T-helper 9 cell (primary cell): Measurements from ENCODE around the gene ZNF236.
A peak's percentile ranks its signal among the peaks of the same experiment; 100 is the strongest.

Experiments used
- DNase-seq: peaks from one replicate; pipeline ENCODE4 v3.0.0-alpha.2; 2020

The ZNF236 gene

DNA sequence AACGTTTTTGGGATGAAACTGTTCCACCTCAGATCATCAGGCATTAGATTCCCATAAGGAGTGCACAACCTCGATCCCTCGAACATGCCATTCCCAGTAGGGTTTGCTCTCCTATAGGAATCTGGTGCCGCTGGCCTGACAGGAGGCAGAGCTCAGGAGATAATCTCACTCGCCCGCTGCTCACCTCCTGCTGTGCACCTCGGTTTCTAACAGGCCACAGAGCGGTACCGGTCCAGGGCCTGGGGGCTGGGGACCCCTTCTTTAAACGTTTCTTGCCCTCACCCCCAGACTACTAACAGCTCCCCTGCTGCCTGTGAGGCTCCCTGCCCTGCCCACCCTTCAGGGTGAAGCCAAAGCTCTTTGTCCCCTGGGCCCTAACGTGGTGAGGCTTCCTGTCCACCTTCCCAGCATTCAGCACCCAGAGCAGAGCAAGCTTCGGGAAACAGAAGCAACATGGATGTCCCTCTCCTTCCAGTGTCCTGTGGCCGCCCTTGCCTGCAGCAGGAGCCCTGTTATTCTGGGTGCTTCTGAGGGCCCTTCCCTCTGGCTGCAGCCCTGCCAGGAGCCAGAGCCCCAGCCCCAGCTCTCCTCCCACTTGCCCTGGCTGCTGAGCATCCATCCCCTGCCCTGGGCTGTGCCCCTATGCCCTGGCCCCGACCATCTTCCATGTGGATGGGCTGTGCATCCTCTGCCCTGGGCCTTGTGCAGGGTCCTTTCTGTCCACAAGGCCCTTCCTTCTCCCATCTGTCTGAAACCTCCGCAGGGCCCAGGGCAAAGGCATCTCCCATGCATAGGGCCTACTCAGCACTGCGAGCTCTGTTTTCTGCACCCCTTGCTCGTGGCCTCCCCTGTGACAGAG, 170.1 kb downstream of the ZNF236 start:
- DNase-seq: no peak

DNA sequence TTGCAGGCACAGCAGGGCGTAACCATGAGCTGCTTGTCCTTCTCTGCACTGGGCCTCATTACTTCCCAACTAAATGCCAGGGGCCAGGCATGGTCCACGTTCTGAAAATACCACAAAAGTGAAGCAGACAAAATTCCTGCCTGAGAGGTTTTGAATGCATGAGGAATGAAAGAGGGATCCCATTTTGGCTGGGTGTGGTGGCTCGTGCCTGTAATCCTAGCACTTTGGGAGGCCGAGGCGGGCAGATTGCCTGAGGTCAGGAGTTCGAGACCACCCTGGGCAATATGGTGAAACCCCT, 170.7 kb downstream of the ZNF236 start:
- DNase-seq: no peak

DNA sequence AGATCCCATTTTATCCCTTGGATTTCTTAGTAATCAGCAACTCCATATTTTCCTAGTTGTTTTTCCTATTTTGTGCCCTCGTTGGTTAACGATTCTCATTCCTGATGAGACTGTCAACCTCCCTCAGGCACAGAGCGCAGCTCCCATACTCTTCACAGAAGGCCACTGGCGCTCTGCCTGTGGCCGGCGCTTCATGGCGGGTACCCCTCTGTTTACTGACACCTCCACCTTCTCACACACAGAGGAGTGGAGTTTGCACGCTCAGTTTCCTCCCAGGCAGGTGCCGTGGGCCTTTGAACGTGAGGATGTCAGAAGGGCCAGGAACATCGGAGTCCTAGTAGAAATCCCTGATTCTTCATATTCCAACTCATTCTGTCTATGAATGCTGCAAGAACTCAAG, 171.2 kb downstream of the ZNF236 start:
- DNase-seq: no peak

DNA sequence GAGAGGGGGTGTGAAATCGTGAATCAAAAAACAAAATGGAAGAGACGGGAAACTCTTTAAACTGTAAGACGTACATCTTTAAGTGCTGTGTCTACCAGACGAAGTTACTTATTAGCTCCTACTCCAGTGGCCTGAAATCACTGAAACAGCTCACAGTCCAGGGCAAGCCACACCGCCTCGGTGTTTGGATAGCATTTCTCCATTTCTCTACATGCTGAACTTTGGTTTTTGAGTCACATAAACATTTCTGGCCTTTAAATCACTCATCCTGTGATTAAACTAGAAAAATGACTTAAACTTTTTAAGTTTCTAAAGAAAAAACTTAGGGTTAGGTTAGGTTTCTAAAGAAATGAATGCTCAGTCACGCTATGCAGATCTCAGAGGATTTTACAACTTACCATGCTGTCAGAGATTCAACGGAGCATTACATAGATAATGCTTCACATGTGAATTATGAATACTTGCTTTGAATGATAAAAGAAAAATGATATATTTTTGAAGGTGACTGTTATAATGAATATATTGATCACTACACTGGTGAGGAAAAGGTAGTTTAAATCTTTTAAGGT, 171.8 kb downstream of the ZNF236 start:
- DNase-seq: no peak

DNA sequence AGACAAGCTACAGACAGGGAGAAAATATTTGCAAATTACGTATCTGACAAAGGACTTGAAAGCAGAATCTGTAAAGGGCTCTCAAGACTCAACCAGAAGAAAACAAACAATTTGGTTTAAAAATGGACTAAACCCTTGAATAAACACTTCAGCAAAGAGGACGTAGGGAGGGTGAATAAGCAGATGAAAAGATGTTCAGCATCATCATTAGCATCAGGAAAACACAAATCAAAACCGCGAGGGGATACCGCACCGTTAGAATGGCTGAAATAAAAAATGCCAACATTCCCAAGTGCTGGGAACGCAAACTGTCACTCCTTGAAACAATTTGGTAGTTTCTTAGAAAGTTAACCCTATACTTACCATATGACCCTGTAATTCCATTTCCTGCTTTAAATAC, 173.5 kb downstream of the ZNF236 start:
- no peak for DNase-seq

DNA sequence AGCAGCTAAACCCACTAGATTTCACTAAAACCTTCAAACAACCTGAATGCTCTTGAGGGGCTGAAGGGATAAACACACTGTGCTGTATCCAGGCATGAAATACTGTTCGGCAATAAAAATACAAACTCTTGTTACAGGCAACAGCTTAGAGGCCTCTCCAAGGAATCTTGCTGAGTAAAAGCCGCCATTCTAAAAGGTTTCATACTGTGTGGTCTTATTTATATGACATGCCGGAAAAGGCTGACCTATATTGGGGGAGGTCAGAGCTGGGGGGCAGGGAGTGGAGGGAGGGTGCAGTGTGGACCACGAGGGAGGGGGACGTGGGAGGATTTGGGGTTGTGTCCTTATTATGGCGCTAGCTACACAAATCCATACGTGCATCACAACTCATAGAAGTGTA, 174.1 kb downstream of the ZNF236 start:
- DNase-seq: no peak

DNA sequence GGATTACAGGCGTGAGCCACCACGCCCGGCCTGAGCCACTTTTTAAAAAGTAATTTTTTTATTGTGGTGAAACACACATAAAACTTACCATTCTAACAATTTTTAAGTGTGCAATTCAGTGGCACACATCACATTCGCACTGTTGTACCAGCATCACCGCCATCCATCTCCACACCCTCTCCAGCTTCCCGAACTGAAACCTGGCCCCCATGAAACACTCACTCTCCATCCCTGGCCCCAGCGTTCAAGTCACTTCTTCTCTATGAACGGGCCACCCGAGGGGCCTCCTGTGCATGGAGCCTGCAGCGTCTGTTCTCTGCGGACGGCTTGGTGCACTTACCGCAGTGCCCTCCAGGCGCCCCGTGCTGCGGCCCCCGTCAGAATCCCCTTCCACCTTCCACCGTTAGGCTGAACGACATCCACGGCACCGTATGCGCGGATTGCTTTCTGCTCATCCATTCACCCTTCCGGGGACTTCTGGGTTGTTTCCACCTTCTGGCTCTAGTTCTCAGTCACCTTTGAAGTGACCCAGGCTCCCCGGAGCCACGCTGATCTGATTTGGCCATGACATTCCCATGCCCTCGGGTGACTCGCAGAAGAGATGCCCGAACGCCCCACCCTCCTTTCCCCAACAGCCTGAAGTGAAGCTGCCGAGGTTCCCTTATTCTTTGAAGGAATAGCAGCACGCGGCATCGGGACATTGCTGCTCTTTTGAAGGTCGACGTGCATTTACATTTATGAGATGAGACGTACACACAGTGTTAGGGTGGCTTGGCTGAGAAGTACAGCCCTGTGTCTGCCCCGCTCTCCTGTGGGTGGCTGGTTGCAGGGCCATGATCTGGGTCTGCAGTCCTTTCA, 175.8 kb downstream of the ZNF236 start:
- DNase-seq: no peak

DNA sequence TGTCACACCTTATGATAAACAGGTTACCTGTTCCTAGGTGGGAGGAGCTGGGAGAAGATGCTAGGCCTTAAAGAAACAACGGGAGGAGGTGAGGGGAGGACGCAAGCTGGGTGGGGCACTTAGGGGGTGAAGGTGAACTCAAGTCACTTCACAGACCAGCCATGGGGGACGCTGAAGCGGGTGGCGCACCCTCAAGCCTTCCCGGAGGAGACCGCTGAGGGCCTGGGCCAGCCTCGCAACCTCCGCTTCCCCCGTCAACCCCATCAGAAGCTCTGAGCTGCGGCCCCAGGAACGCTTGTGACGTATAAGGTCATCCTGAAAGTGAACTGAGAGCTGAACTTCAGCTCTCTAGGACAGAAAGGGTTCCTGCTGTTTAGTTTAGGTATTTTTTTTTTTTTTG, 176.7 kb downstream of the ZNF236 start:
- no peak for DNase-seq

DNA sequence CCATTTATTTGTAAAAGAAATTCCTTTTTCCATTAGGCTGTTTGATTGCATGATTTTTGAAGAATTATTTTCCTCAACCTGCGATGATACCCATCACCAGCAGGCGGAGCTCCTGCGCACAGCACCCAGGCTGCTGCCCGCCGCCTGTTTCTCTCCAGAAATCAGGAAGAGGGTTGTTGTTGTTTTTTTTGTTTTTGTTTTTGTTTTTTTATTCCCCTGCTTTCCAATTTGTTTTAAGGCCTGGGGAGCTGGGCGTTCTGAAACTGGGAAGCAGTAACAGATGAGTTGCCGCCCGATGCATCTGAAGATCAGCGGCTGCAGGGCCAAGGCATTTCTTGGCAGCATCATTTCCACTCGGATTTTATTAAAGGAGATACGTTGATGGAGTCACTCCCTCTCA, 178.2 kb downstream of the ZNF236 start:
- peak; percentile 54 for DNase-seq

DNA sequence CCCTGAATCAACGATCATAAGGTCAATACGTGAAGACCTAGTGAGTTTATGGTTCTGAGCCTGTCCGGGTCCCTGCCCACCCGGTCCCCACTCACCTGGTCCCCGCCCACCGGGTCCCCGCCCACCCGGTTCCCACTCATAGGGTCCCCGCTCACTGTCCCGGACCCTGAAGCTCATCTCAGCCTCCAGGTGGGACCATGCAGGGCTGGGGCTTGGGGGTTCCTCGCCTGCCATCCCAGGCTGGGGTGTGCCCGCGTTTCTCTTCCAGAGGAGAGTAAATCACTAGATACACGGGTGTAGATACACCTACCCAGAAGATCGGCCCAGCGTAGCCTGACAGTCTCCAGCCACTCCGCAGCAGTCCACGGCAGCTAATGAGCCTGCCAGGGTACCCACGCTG, 178.7 kb downstream of the ZNF236 start:
- no peak for DNase-seq

DNA sequence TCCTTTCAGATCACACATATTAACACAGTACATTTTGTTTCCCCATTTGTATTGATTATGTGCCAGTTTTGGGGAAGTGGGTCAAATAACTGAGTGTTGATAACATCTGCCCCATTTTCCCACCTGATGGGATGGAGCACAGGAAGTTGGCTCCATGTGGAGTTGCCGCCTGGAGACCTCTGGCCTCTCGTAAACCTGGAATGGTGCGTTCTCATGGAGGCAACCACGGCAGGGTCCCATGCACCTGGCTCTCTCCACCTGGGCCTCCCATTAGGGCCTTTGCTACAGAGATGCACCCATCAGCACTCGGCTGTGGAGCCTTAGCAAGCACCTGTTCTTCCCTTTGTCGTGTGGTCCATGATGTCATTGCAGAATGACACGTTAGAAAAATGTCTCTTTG, 179.6 kb downstream of the ZNF236 start:
- DNase-seq: no peak

DNA sequence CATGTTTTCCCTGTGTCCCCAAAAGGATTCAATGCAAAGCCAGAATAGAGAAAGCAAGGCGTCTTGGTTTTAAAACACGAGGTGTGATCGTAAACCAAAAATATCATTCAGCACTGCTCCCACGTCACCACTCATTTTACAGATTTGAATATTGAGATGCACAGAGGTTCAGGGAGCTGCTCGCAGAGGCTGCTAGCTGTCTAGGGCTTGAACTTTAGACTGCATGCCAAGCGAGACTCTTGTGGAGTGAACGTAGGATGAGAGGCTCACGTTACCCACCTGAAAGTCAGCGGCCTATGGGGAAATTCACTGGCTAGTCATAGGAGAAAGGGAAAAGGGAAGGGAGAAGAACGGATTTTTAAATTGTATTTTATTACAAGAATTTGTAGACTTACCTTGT, 180.1 kb downstream of the ZNF236 start:
- DNase-seq: no peak

DNA sequence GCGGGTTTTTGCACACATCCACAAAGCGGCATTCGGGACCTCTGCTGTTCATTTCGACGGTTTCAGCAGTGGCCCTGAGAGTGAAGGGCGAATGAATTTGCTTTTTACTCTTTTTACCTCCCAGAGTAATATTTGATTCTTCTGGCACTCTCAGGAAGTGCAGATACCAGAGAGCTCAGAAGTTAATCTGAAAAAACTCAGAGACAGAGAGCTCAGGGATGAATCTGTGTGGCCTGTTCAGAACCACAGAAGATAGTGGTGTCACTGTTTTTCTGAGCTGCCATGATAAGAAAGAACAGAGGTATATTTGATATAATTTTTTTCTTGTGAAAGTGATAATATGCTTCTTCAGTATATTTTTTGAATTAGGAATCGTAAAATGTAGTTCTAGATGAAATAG, 181.0 kb downstream of the ZNF236 start:
- no peak for DNase-seq

DNA sequence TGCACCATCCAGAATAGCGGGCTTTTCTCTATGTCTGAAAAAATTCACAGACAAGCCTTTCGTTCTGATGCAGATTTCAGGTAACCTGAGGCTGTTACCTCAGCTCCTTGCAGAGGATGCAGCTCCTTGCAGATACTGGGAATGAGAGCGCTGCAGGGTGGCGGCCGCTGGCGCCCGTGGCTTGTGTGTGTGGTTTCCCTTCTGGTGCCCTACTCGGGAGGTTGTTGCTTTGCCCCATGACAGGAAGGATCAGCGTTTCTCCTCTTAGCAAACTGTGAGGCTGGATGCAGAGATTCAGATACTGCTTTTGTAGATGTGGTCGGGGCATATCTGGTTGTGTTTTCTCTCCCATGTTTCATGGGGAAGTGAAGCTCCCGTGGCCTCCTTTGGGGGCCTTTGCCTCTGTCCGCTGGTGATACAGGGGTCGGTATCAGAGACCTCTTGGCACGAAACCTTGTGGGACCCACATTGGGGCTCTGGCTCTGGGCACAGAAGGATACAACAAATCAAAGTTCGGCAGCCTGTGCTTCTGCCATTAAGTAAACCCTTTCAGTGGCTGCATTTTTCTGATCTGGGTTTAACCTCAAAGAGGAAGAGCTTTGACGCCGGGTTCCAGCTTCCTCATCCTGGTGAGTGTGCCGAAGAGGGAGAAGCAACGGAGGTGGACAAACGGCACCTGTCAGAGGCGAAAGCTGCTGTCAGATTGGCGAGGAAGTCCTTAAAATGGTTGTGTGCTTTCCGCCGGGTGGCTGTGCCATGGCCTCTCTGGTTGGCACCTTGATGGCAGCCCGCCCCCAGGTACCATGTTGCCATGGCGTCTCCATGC, 182.4 kb downstream of the ZNF236 start:
- no peak for DNase-seq

DNA sequence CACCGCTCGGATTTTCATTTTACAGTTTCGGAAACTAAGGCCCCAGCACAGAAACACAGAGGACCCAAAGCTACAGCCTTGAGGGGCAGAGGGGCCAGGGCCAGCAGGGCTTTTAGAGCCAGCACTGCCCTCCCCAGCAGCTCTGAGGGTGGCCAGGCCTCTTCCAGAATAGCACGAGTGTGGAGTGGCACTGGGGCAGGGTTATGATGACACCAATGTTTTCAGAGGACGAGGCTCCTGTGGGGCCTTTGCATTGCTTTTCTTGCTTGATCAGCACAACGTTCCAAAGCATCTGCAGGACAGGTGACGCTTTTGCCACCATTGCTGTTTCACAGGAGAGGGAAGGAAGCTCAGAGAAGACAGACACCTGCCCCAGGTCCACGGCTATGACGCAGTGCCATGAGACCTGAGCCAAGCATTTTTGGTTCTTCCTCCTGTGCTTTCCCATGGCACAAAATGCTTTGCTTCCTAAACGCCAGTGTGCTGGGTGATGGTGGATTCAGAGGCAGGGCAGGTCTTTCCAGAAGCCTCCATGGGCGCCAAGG, 183.4 kb downstream of the ZNF236 start:
- DNase-seq: no peak

DNA sequence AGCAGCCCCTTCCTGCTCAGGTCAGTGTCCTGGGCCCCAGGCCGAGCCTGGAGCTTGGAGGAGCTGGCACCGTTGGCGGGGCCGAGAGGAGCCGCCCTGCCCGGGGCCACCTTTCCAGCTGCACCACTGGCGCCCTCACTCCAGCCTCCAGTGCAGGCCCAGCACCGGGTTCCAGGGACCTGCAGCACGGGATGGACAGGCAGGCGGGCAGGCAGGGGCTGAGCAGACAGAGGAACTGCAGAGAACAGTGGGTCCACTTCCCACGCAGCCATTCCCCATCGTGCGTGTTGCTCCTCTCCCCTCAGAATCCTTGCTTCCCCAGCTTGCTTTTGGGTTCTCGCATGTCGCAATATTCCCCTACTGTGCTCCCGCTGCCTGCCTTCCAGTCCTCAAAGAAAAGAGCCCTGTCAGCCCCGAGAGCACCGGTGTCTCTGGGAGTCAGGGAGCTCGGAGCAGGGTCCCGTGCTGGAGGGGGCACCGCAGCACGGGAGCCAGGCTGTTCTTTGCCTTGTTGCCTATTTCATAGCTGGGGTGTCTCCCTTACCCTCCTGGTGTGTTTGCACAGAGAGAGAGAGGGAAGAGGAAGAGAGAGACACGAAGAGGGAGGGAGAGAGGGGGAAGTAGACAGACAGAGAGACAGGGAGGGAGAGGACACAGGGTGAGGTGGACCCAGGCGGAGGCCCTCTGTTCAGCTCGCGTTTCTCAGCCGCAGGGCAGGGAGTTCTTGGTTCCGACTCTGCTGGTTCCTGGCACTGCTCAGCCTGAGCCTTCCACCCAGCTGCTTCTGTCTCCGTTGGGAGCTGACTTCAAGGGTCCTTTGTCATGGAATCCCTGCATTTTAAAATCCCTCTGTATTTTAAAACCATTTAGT, 184.2 kb downstream of the ZNF236 start:
- no peak for DNase-seq

DNA sequence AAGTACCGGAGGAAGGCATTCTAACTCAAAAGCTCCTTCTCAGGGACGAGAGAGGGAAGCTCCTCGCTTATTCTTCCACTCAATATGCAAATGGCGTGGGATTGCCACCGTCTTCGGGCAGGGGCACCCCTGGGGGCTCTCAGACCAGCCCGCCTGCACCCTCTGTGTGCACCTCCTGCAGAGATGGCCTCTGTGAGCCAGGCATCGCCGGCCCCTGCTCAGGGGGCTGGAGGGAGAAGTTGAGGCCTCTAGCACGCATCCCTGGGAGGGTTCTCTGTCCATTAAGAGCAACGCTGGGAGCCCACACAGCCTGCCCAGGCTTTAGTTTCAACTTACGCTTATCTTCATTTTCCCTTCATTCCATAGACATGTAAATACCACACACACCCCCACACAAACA, 184.9 kb downstream of the ZNF236 start:
- no peak for DNase-seq

DNA sequence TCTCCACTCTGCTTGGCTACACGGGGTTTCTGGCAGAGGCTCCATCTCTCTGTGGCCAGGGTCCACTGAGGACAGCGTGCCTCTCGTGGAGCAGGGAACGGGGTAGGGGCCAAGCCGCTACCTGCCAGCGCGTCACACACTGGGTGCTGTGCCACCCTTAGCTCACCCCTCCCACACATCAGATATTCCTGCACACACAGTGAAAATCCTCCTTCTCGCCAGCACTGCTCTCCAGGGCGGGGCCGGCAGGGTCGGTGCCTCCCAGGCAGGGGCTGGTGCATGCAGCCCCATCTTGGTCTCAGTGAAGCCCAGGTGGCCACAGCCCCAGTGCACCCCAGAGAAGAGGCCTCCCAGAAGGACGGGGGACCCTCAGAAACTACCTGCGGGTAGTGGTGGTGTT, 185.6 kb downstream of the ZNF236 start:
- DNase-seq: no peak

DNA sequence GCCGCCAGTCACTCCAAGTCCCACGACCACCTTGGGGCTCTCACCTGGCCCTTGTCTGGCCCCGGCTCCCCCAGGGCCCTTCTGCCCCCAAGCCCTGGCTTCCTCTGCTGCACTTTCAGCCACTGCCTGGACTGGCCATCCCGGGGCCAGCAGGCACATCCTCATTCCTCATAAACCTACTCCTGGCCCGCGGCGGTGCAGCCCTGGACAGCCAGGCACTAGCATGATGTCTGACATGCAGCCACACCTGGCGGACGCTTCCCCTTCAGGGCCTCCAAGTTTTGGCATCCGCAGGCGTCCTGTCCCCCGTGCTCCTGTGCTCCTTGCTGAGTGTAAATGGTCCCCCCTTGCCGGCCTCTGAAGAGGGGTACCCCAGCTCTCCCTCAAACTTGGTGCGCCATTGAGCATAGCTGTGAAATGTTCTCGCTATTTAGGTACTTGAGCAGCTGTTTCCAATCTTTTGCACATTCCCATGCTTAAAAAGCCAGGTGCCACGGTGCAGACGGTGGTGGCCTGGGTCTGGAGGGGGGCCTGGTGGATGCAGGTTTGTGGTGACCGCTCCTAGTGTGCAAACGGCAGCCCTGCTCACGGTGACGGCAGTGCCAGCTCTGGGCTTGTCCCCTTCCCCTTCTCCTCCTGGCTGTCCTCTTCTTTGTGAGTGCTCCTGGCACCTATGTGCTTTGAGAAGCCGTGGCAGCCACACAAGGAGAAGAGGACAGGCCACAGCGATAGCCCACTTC, 186.4 kb downstream of the ZNF236 start:
- no peak for DNase-seq

DNA sequence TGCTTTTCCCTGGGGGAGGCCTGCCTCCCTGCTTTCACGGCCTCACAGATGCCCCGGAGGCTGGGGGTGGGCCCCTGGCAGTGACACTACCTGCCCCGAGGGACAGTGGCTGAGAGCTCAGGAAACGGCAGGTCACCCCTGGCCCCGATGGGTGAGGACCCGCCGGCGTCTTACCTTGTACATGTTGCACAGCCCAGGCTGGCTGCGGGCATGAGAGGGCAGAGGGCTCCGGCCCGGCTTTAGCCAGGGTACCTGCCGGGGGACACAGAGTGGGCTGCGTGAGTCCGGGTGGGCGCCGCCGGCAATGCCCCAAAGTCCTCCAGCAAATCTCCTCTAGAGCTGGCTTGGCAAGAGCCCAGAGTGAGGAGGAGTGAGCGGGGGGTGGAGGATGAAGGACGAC, 187.3 kb downstream of the ZNF236 start:
- no peak for DNase-seq

DNA sequence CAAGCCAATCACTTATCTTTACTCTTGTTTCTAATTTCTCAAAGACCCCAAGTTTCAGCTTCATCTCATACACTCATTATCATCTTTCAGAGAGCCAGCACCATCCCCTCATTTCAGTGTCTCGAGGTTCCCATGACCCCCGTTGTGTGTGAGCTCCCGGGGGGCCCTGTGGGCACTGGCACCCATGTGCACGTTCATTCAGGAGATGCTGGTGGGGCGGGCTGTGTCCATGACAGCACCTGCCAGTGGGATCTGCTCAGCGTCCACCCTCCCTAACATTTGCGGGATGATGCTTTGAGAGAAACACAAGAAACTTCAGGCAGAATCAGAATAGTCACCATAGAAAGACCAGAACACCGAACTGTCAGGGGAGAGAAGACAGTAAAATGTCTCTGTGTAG, 189.8 kb downstream of the ZNF236 start:
- no peak for DNase-seq
